Ascending aorta (tissue), 2 donors: ENCODE results near the gene NDP. TPM values are rescaled to one million over a fixed set of nuclear protein-coding genes. Genes with fewer than 3 reads are reported as not detected.

Experiments
- DNase-seq, 2 donors: peaks; one replicate each; pipeline ENCODE4 v3.0.0-alpha.2; 2019; ENCODE audit warnings: low spot score in 2 of 2
- H3K27ac ChIP-seq, 2 donors: fragments of 200-600 bp; sonication (generic); one replicate each; pipeline ENCODE4 v1.5.1; 2016 to 2017; ENCODE audit warnings: mild to moderate bottlenecking in 1 of 2
- H3K27me3 ChIP-seq: fragments of 200-600 bp; sonication (generic); one replicate; pipeline ENCODE4 v1.5.1; 2017
- H3K36me3 ChIP-seq, 2 donors: fragments of 200-600 bp; sonication (generic); one replicate each; pipeline ENCODE4 v1.5.1; 2016
- H3K4me1 ChIP-seq, 2 donors: fragments of 200-600 bp; sonication (generic); one replicate each; pipeline ENCODE4 v1.5.1; 2016 to 2017; ENCODE audit warnings: mild to moderate bottlenecking in 1 of 2
- H3K4me3 ChIP-seq, 2 donors: fragments of 200-600 bp; sonication (generic); one replicate each; pipeline ENCODE4 v1.5.1; 2016 to 2017; ENCODE audit warnings: mild to moderate bottlenecking in 1 of 2
- H3K9me3 ChIP-seq, 2 donors: fragments of 200-600 bp; sonication (generic); one replicate each; pipeline ENCODE4 v1.5.1; 2016
- CTCF ChIP-seq, 3 experiments: fragments of 200-600 bp in 2 of 3; fragments of 450-650 bp in 1 of 3; sonication (generic) in 2 of 3; IDR thresholded peaks; one replicate each; pipeline ENCODE4 v1.5.1; 2016 to 2019; ENCODE audit warnings: antibody characterized with exemption in 3 of 3, mild to moderate bottlenecking in 1 of 3, moderate library complexity in 1 of 3
- intact Hi-C: fragments of 100-400 bp; cut with DNase I; formaldehyde crosslinking; loops from one replicate; pipeline ENCODE4 v1.15.1; 2023
- total RNA-seq: library from RNA; depleted of rRNA; stranded (reverse); fragments of >200 nt; gene quantifications from one replicate; pipeline ENCODE4 v1.1.0, GENCODE V29; 2016

Gene NDP
- total RNA-seq, 1 donor from 2014 or later, result not detected

- intact Hi-C loops, result no loop called here
- H3K36me3 ChIP-seq, result no peaks in the 10 kb centered on the region
- H3K4me3 ChIP-seq, result no peak overlapping the region
- H3K4me1 ChIP-seq, result no peaks in the 10 kb centered on the region
- no peak for DNase-seq
- no peak overlapping the region for H3K27ac ChIP-seq
- no peaks in the 10 kb centered on the region for H3K9me3 ChIP-seq
- no peak for TF ChIP-seq CTCF (IDR thresholded peaks at IDR 0.05)
- H3K27me3 ChIP-seq, result no peaks in the 10 kb centered on the region
Measured at GRCh38 chrX:43970528-43970927, 2.7 kb downstream of the NDP start.

GRCh38 chrX:43969504-43970501 is 3.4 kb downstream of the NDP start:
- H3K27me3 ChIP-seq, result no peaks in the 10 kb centered on the region
- DNase-seq, result no peak
- H3K27ac ChIP-seq, result no peak overlapping the region
- intact Hi-C loops, result no loop called here
- H3K36me3 ChIP-seq, result no peaks in the 10 kb centered on the region
- no peaks in the 10 kb centered on the region for H3K4me1 ChIP-seq
- no peak overlapping the region for H3K4me3 ChIP-seq
- no peak for TF ChIP-seq CTCF (IDR thresholded peaks at IDR 0.05)
- no peaks in the 10 kb centered on the region for H3K9me3 ChIP-seq

DNA sequence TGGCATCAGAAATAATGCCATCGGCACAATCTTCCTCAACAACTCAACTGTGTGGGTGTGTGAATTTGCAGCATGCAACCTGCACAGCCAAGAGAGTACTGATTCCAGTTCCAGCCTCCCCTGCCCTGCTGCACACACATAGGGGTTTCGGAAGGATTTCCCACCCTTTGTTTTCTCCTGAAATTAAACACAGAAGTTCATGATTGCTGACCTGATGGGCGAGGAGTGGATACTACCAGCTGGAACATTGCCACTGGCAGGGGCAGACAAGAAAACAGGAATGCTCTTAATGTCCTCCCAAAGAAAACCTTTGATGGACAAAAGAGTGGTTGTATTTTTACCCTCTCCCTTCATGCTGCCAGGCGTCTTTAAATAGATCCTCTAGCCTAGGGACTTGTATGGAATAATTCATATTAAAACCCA is 4.8 kb downstream of the NDP start:
- intact Hi-C loops, result no loop called here
- Histone ChIP-seq H3K36me3 (no peaks in the 10 kb centered on the region), H3K27me3 (no peaks in the 10 kb centered on the region), H3K4me1 (no peaks in the 10 kb centered on the region), H3K9me3 (no peaks in the 10 kb centered on the region), H3K4me3 (no peak overlapping the region), H3K27ac (no peak overlapping the region)
- no peak for TF ChIP-seq CTCF (IDR thresholded peaks at IDR 0.05)
- no peak for DNase-seq

GRCh38 chrX:43964936-43965335 is 8.3 kb downstream of the NDP start:
- no peaks in the 10 kb centered on the region for H3K4me1 ChIP-seq
- no peaks in the 10 kb centered on the region for H3K27me3 ChIP-seq
- H3K36me3 ChIP-seq, result no peaks in the 10 kb centered on the region
- DNase-seq, result no peak
- H3K4me3 ChIP-seq, result no peak overlapping the region
- TF ChIP-seq CTCF (IDR thresholded peaks at IDR 0.05), result no peak
- H3K9me3 ChIP-seq, result no peaks in the 10 kb centered on the region
- H3K27ac ChIP-seq, result no peak overlapping the region
- intact Hi-C loops, result no loop called here

GRCh38 chrX:43963726-43964125 is 9.5 kb downstream of the NDP start:
- Histone ChIP-seq H3K27me3 (no peaks in the 10 kb centered on the region), H3K27ac (no peak overlapping the region)

More at GRCh38 chrX:43963726-43964125, 9.5 kb downstream of the NDP start:
- no peak for TF ChIP-seq CTCF (IDR thresholded peaks at IDR 0.05)
- H3K4me3 ChIP-seq, result no peak overlapping the region
- no peaks in the 10 kb centered on the region for H3K4me1 ChIP-seq
- DNase-seq, result no peak
- intact Hi-C loops, result no loop called here
- no peaks in the 10 kb centered on the region for H3K36me3 ChIP-seq
- no peaks in the 10 kb centered on the region for H3K9me3 ChIP-seq
